K562 (cell line): ENCODE measurements around the gene PYM1. TPM values are rescaled to one million over a fixed set of nuclear protein-coding genes. Genes with fewer than 3 reads are reported as not detected.
A peak's percentile ranks its signal among the peaks of the same experiment; 100 is the strongest.

Experiments used
- BDP1 ChIP-seq: IDR thresholded peaks from 3 replicates; pipeline ENCODE4 v1.6.1; 2011; ENCODE audit not compliant: insufficient read length, insufficient read depth
- CHD4 ChIP-seq: fragments of 200-600 bp; sonication (generic); IDR thresholded peaks from 3 replicates; pipeline ENCODE4 v1.6.1; 2012; ENCODE audit warnings: low read depth, mild to moderate bottlenecking, mixed read lengths, low read length, inconsistent platforms; ENCODE audit not compliant: insufficient read depth, insufficient replicate concordance, poor library complexity, severe bottlenecking
- E2F6 ChIP-seq, 2 experiments: IDR thresholded peaks; 2 replicates each; pipeline ENCODE4 v1.6.1; 2011; ENCODE audit warnings: borderline replicate concordance in 1 of 2, control low read depth in 1 of 2, low read depth in 1 of 2, low read length in 1 of 2, mild to moderate bottlenecking in 1 of 2, mixed read lengths in 1 of 2, moderate library complexity in 1 of 2; ENCODE audit not compliant: insufficient read depth in 1 of 2, insufficient read length in 1 of 2, poor library complexity in 1 of 2, severe bottlenecking in 1 of 2; ENCODE audit errors: extremely low read depth in 1 of 2
- GTF2E2 ChIP-seq: fragments of 200-800 bp; sonication (Bioruptor generic); IDR thresholded peaks from 2 replicates; pipeline ENCODE4 v1.6.1; 2016; ENCODE audit warnings: missing genetic modification characterization, missing compliant biosample characterization
- KLF16 ChIP-seq: IDR thresholded peaks from 2 replicates; pipeline ENCODE4 v1.6.1; 2016; ENCODE audit warnings: antibody characterized with exemption
- NBN ChIP-seq: fragments of 450-650 bp; IDR thresholded peaks from 2 replicates; pipeline ENCODE4 v1.6.1; 2016; ENCODE audit warnings: low read depth, mild to moderate bottlenecking
- NCOA1 ChIP-seq: fragments of 450-650 bp; IDR thresholded peaks from 2 replicates; pipeline ENCODE4 v1.6.1; 2016; ENCODE audit warnings: low read depth
- POLR2A ChIP-seq: fragments of 450-650 bp; conservative IDR thresholded peaks from 2 replicates; pipeline ENCODE4 v1.6.1; 2016
- RBM22 ChIP-seq: fragments of 200-400 bp; formaldehyde crosslinking; IDR thresholded peaks from 2 replicates; pipeline ENCODE4 v1.6.1; 2018; ENCODE audit warnings: low read length, low read depth; ENCODE audit not compliant: poor library complexity, severe bottlenecking
- REST ChIP-seq, 2 experiments: fragments of 450-650 bp; formaldehyde crosslinking in 1 of 2; IDR thresholded peaks; 2 replicates each; pipeline versions ENCODE4 v1.4.0 to v1.6.1; 2014 to 2020; ENCODE audit warnings: mild to moderate bottlenecking in 2 of 2, borderline replicate concordance in 1 of 2, low read depth in 1 of 2
- ZBTB1 ChIP-seq: sonication (generic); formaldehyde crosslinking; IDR thresholded peaks from 2 replicates; pipeline ENCODE4 v1.8.1; 2023; ENCODE audit warnings: missing genetic modification reagents, low read depth, mild to moderate bottlenecking, borderline replicate concordance
- ZC3H4 ChIP-seq: sonication (generic); formaldehyde crosslinking; IDR thresholded peaks from 2 replicates; pipeline ENCODE4 v1.9.0; 2021; ENCODE audit warnings: missing genetic modification reagents, borderline replicate concordance
- ZFP91 ChIP-seq: sonication (generic); formaldehyde crosslinking; IDR thresholded peaks from 2 replicates; pipeline ENCODE4 v1.8.0; 2022; ENCODE audit warnings: mild to moderate bottlenecking, missing genetic modification reagents
- ZNF124 ChIP-seq: sonication (generic); formaldehyde crosslinking; IDR thresholded peaks from 2 replicates; pipeline ENCODE4 v1.8.1; 2022; ENCODE audit warnings: missing genetic modification reagents
- ZNF133 ChIP-seq: fragments of 250-450 bp; sonication (Bioruptor Pico); IDR thresholded peaks from 2 replicates; pipeline ENCODE4 v1.4.0; 2020; ENCODE audit warnings: mild to moderate bottlenecking
- ZNF224 ChIP-seq: sonication (generic); formaldehyde crosslinking; IDR thresholded peaks from 2 replicates; pipeline ENCODE4 v1.8.0; 2022; ENCODE audit warnings: mild to moderate bottlenecking, missing genetic modification reagents
- polyA plus RNA-seq, 8 experiments: library from polyadenylated mRNA; depleted of rRNA in 4 of 8; stranded (reverse) in 5 of 8; unstranded in 3 of 8; fragments of >200 nt; fragmentation: Nextera tagmentation in 2 of 8; fragmentation: Illumina TruSeq in 1 of 8; extraction: Ambion mirVana in 2 of 8; extraction: Trizol in 1 of 8; gene quantifications; 2 replicates each; pipeline versions ENCODE4 v1.2.1 to v1.2.3, GENCODE V29; 2011 to 2014; ENCODE audit warnings: inconsistent platforms in 1 of 8, missing spikeins in 1 of 8
- total RNA-seq, 7 experiments: library from RNA; depleted of rRNA in 6 of 7; stranded (reverse); fragments of >200 nt in 6 of 7; fragmentation: Illumina TruSeq in 2 of 7; extraction: Trizol in 2 of 7; gene quantifications; 2 replicates each; pipeline versions ENCODE4 v1.2.1 to v1.2.3, GENCODE V29; 2011 to 2021; ENCODE audit warnings: low replicate concordance in 1 of 7

PYM1 gene
- total and polyA plus RNA-seq, 9 of the 15 experiments (the other 6 are each of a cell fraction or from before 2014, with no cell fraction given): 29.0 to 51.3 (median 34.1) TPM

GRCh38 chr12:55966408-55967281 lies 39.0 kb upstream of the PYM1 start, which contains the start of gene CDK2 (continued):
- TF ChIP-seq ZC3H4 (CRISPR knock-in tag) (no peak), BDP1 (no peak), RBM22 (no peak), GTF2E2 (tag) (no peak), NBN (0 out of 2 replicates have a peak, but pooled peaks have one; percentile 8), CHD4 (no peak), ZNF124 (no peak), REST (IDR thresholded peaks at IDR 0.05; ENCODE audit: borderline replicate concordance) (no peak), REST (CRISPR knock-in tag; IDR thresholded peaks at IDR 0.05; ENCODE audit: low read depth) (no peak), ZBTB1 (CRISPR knock-in tag) (no peak), KLF16 (no peak), NCOA1 (0 out of 2 replicates have a peak, but pooled peaks have one; percentile 16), POLR2A (peak; percentile 87), ZFP91 (no peak), ZNF133 (CRISPR knock-in tag) (no peak), ZNF224 (CRISPR knock-in tag) (no peak), E2F6 (IDR thresholded peaks at IDR 0.05; ENCODE audit: borderline replicate concordance in 1 of 2, extremely low read depth in 1 of 2, insufficient read depth in 1 of 2, insufficient read length in 1 of 2, low read depth in 1 of 2, low read length in 1 of 2, poor library complexity in 1 of 2, severe bottlenecking in 1 of 2) (peak in 1 of 2 experiments; percentile 27)
